SK-N-SH treated with all-trans-retinoic acid at 6 μM for 48 hours (cell line): ENCODE results near the gene NFYC.

Source experiments
- ATAC-seq: fragments of 200-7000 bp; cut with Tn5 transposase; 3 replicates; pipeline ENCODE4 v1.9.1; 2020; ENCODE audit warnings: mild to moderate bottlenecking, moderate library complexity
- ARNTL ChIP-seq: fragments of 450-650 bp; formaldehyde crosslinking; IDR thresholded peaks from 2 replicates; pipeline ENCODE4 v1.5.0; 2020; ENCODE audit warnings: low read depth, mild to moderate bottlenecking, moderate library complexity, borderline replicate concordance
- BACH2 ChIP-seq: fragments of 250-450 bp; sonication (Bioruptor Pico); IDR thresholded peaks from 2 replicates; pipeline ENCODE4 v1.9.0; 2021; ENCODE audit warnings: mild to moderate bottlenecking, borderline replicate concordance
- CSDC2 ChIP-seq: fragments of 250-450 bp; sonication (Bioruptor Pico); IDR thresholded peaks from 2 replicates; pipeline ENCODE4 v1.5.0; 2020; ENCODE audit warnings: mild to moderate bottlenecking, moderate library complexity
- GLIS3 ChIP-seq: fragments of 250-450 bp; sonication (Bioruptor Pico); IDR thresholded peaks from 2 replicates; pipeline ENCODE4 v1.5.0; 2020; ENCODE audit warnings: mild to moderate bottlenecking, moderate library complexity
- OSR1 ChIP-seq: fragments of 250-450 bp; sonication (Bioruptor Pico); IDR thresholded peaks from 2 replicates; pipeline ENCODE4 v1.8.0; 2022; ENCODE audit warnings: moderate library complexity, mild to moderate bottlenecking, inconsistent platforms
- PPARA ChIP-seq: fragments of 250-450 bp; sonication (Bioruptor Pico); IDR thresholded peaks from 2 replicates; pipeline ENCODE4 v1.5.0; 2020; ENCODE audit warnings: mild to moderate bottlenecking, borderline replicate concordance
- RARB ChIP-seq: fragments of 250-450 bp; sonication (Bioruptor Pico); IDR thresholded peaks from 2 replicates; pipeline ENCODE4 v1.8.0; 2021; ENCODE audit warnings: mild to moderate bottlenecking, moderate library complexity
- SNAI2 ChIP-seq: fragments of 250-450 bp; sonication (Bioruptor Pico); IDR thresholded peaks from 2 replicates; pipeline ENCODE4 v1.5.0; 2020; ENCODE audit warnings: mild to moderate bottlenecking, moderate library complexity
- TCF4 ChIP-seq: fragments of 250-450 bp; sonication (Bioruptor Pico); IDR thresholded peaks from 2 replicates; pipeline ENCODE4 v1.8.0; 2021; ENCODE audit warnings: mild to moderate bottlenecking, moderate library complexity, borderline replicate concordance
- TOX ChIP-seq: fragments of 250-450 bp; sonication (Bioruptor Pico); IDR thresholded peaks from 2 replicates; pipeline ENCODE4 v1.8.0; 2021; ENCODE audit warnings: mild to moderate bottlenecking, moderate library complexity, borderline replicate concordance
- ZC3H10 ChIP-seq: fragments of 250-450 bp; sonication (Bioruptor Pico); IDR thresholded peaks from 2 replicates; pipeline ENCODE4 v1.5.1; 2021; ENCODE audit warnings: mild to moderate bottlenecking, moderate library complexity
- ZNF565 ChIP-seq: fragments of 450-650 bp; formaldehyde crosslinking; conservative IDR thresholded peaks from 2 replicates; pipeline ENCODE4 v1.5.0; 2020; ENCODE audit warnings: low read depth, mild to moderate bottlenecking, moderate library complexity
- ZNF70 ChIP-seq: fragments of 450-650 bp; formaldehyde crosslinking; IDR thresholded peaks from 2 replicates; pipeline ENCODE4 v1.5.0; 2020; ENCODE audit warnings: mild to moderate bottlenecking, moderate library complexity
- ZNF8 ChIP-seq: fragments of 450-650 bp; formaldehyde crosslinking; IDR thresholded peaks from 2 replicates; pipeline ENCODE4 v1.5.0; 2020; ENCODE audit warnings: mild to moderate bottlenecking, moderate library complexity
- TF ChIP-seq, protein P1 (sequence below): fragments of 250-450 bp; sonication (Bioruptor Pico); IDR thresholded peaks from 2 replicates; pipeline ENCODE4 v1.5.0; 2020; ENCODE audit warnings: mild to moderate bottlenecking, moderate library complexity
- TF ChIP-seq, protein P2 (sequence below): fragments of 250-450 bp; sonication (Bioruptor Pico); IDR thresholded peaks from 2 replicates; pipeline ENCODE4 v1.8.0; 2020; ENCODE audit warnings: mild to moderate bottlenecking, moderate library complexity, borderline replicate concordance
- TF ChIP-seq, protein P3 (sequence below): fragments of 250-450 bp; sonication (Bioruptor Pico); IDR thresholded peaks from 2 replicates; pipeline ENCODE4 v1.5.1; 2021; ENCODE audit warnings: mild to moderate bottlenecking, moderate library complexity
- TF ChIP-seq, protein P4 (sequence below): fragments of 250-450 bp; sonication (Bioruptor Pico); IDR thresholded peaks from 2 replicates; pipeline ENCODE4 v1.8.0; 2021; ENCODE audit warnings: low read depth, mild to moderate bottlenecking, moderate library complexity, borderline replicate concordance
- TF ChIP-seq, protein P5 (sequence below): fragments of 250-450 bp; sonication (Bioruptor Pico); IDR thresholded peaks from 2 replicates; pipeline ENCODE4 v1.5.1; 2020; ENCODE audit warnings: low read depth, mild to moderate bottlenecking, moderate library complexity

Gene NFYC

DNA sequence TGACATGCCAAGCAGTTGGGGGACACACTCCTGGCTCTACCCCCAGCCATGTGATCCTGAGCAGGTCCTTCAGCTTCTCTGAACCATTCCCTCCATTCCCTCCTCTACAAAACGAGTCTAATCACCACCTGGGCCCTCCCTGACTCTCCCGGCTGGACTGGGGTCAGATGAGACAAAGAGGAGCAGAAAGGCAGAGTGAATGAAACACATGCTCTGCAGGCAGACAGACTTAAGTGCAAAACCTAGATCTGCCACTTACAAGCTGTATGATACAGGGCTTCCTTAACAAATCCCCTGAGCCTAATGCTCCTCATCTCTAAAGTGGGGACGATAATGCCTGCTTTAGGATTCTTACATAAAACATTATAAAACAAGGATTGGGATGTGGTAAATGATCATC, 43.3 kb upstream of the NFYC start:
- TF ChIP-seq OSR1 (CRISPR knock-in tag) (no peak), ZNF8 (CRISPR knock-in tag) (no peak), CSDC2 (CRISPR knock-in tag) (no peak), BACH2 (CRISPR knock-in tag) (no peak), ZC3H10 (CRISPR knock-in tag) (no peak), ZNF565 (CRISPR knock-in tag) (no peak), ZNF70 (CRISPR knock-in tag) (no peak), SNAI2 (no peak), PPARA (no peak), TOX (CRISPR knock-in tag) (no peak), ARNTL (CRISPR knock-in tag) (no peak), GLIS3 (CRISPR knock-in tag) (no peak), RARB (CRISPR knock-in tag) (no peak)
- TF ChIP-seq, protein P1, sequence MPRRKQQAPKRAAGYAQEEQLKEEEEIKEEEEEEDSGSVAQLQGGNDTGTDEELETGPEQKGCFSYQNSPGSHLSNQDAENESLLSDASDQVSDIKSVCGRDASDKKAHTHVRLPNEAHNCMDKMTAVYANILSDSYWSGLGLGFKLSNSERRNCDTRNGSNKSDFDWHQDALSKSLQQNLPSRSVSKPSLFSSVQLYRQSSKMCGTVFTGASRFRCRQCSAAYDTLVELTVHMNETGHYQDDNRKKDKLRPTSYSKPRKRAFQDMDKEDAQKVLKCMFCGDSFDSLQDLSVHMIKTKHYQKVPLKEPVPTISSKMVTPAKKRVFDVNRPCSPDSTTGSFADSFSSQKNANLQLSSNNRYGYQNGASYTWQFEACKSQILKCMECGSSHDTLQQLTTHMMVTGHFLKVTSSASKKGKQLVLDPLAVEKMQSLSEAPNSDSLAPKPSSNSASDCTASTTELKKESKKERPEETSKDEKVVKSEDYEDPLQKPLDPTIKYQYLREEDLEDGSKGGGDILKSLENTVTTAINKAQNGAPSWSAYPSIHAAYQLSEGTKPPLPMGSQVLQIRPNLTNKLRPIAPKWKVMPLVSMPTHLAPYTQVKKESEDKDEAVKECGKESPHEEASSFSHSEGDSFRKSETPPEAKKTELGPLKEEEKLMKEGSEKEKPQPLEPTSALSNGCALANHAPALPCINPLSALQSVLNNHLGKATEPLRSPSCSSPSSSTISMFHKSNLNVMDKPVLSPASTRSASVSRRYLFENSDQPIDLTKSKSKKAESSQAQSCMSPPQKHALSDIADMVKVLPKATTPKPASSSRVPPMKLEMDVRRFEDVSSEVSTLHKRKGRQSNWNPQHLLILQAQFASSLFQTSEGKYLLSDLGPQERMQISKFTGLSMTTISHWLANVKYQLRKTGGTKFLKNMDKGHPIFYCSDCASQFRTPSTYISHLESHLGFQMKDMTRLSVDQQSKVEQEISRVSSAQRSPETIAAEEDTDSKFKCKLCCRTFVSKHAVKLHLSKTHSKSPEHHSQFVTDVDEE (CRISPR knock-in tag), result no peak
- TF ChIP-seq, protein P2, sequence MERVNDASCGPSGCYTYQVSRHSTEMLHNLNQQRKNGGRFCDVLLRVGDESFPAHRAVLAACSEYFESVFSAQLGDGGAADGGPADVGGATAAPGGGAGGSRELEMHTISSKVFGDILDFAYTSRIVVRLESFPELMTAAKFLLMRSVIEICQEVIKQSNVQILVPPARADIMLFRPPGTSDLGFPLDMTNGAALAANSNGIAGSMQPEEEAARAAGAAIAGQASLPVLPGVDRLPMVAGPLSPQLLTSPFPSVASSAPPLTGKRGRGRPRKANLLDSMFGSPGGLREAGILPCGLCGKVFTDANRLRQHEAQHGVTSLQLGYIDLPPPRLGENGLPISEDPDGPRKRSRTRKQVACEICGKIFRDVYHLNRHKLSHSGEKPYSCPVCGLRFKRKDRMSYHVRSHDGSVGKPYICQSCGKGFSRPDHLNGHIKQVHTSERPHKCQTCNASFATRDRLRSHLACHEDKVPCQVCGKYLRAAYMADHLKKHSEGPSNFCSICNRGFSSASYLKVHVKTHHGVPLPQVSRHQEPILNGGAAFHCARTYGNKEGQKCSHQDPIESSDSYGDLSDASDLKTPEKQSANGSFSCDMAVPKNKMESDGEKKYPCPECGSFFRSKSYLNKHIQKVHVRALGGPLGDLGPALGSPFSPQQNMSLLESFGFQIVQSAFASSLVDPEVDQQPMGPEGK, result no peak
- TF ChIP-seq, protein P3, sequence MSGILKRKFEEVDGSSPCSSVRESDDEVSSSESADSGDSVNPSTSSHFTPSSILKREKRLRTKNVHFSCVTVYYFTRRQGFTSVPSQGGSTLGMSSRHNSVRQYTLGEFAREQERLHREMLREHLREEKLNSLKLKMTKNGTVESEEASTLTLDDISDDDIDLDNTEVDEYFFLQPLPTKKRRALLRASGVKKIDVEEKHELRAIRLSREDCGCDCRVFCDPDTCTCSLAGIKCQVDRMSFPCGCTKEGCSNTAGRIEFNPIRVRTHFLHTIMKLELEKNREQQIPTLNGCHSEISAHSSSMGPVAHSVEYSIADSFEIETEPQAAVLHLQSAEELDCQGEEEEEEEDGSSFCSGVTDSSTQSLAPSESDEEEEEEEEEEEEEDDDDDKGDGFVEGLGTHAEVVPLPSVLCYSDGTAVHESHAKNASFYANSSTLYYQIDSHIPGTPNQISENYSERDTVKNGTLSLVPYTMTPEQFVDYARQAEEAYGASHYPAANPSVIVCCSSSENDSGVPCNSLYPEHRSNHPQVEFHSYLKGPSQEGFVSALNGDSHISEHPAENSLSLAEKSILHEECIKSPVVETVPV, result no peak
- TF ChIP-seq, protein P4, sequence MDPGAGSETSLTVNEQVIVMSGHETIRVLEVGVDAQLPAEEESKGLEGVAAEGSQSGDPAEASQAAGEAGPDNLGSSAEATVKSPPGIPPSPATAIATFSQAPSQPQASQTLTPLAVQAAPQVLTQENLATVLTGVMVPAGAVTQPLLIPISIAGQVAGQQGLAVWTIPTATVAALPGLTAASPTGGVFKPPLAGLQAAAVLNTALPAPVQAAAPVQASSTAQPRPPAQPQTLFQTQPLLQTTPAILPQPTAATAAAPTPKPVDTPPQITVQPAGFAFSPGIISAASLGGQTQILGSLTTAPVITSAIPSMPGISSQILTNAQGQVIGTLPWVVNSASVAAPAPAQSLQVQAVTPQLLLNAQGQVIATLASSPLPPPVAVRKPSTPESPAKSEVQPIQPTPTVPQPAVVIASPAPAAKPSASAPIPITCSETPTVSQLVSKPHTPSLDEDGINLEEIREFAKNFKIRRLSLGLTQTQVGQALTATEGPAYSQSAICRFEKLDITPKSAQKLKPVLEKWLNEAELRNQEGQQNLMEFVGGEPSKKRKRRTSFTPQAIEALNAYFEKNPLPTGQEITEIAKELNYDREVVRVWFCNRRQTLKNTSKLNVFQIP, result no peak
- TF ChIP-seq, protein P5, sequence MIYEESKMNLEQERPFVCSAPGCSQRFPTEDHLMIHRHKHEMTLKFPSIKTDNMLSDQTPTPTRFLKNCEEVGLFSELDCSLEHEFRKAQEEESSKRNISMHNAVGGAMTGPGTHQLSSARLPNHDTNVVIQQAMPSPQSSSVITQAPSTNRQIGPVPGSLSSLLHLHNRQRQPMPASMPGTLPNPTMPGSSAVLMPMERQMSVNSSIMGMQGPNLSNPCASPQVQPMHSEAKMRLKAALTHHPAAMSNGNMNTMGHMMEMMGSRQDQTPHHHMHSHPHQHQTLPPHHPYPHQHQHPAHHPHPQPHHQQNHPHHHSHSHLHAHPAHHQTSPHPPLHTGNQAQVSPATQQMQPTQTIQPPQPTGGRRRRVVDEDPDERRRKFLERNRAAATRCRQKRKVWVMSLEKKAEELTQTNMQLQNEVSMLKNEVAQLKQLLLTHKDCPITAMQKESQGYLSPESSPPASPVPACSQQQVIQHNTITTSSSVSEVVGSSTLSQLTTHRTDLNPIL (CRISPR knock-in tag), result no peak
- TF ChIP-seq, all 23 proteins: peak for 0
- ATAC-seq, result no peak

DNA sequence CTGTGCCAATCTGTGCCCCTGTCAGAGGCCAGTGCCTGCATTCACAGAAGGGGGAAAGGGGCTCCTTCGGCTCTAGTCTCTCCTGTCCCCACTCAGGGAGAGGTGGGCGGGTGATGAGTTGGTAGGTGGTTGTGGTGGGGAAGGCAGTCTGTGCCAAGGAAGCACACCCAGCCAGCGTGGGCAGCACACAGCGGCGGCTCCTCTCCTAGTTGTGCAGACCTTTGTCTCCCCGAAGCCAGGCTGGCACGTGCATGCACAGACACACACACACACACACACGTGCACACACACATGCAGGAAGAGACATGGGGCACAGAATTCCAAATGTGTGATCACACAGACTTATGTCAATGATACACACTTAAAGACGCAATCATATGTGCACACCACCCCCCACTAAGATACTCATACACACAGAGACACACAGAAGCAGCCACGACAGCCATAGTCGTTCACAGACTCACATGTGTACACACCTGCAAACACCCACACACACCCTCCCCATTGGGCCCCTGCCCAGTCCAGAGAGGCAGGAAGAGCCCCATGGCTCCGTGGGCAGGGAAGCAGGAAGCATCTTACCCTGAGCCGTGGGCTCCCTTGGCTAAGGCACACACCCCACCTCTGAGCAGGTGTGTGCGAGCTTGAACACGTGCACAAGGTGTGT, 42.4 kb upstream of the NFYC start:
- ATAC-seq, result no peak
- TF ChIP-seq TCF4 (CRISPR knock-in tag) (no peak), ZC3H10 (CRISPR knock-in tag) (no peak), ZNF8 (CRISPR knock-in tag) (no peak), RARB (CRISPR knock-in tag) (no peak), BACH2 (CRISPR knock-in tag) (no peak), GLIS3 (CRISPR knock-in tag) (no peak), SNAI2 (no peak), OSR1 (CRISPR knock-in tag) (no peak)
- TF ChIP-seq, protein P2, result no peak
